HG03060 (cell line): ENCODE results near the gene DENND6A.
"Not testable (repeated sequence)": the region's sequence is repeated elsewhere in the genome, so short reads cannot be mapped to it uniquely, and the experiment has no call there.

Source experiments
- ATAC-seq: cut with Tn5 transposase; IDR thresholded peaks from one replicate; pipeline ENCODE4 v1.9.1; 2021; ENCODE audit warnings: low read depth, moderate number of reproducible peaks; ENCODE audit not compliant: unreplicated experiment

Gene DENND6A

DNA sequence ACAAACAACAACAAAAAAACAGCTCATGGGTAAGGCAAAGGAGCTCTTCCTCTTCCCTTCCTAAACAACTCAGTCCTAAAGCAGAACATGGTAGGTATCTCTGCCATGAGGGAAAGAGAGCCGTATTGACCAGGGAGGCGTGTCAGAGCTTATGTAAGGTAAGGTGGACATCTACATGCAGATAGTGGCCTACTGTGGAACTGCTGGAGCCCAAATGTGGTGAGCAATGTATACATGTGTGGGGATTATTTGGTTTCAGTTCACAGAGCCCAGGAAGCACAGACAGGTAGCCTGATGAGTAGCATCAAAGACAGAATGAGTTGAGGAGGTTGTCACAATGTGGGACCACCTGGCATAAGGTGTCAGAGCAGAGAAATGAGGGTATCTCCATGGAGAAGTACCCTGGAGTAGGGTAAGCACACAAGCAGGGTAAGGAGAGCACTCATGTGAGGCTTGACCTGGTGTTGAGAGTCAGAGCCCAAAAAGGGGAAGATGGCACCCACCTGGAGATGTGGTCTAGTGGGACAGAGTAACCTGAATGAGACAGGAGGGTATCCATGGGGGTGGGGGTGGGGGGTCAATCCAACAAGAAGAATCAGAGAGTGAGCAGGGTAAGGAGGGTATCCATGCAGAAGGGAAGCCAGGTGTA lies 45.5 kb downstream of the DENND6A start:
- ATAC-seq: no peak

DNA sequence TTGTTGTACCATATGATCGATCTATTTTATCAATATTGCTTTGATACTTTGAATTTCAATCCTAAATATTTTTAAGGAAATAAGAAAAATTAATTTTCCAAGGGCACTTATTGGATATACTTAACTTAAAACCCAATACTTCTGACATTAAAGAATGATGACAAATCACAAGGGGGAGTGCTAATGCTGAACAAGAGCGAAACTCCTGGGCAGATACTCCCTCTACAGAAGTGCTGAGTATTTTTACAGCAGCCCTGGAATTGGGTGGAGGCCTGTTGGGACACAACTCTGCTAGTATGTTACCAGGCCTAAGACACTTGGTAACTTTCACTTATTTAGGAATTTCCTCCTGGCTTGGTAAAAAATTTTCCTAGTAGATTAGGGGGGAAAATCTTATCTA lies 46.2 kb downstream of the DENND6A start:
- no peak for ATAC-seq

GRCh38 chr3:57644740-57645139 lies 48.1 kb downstream of the DENND6A start:
- ATAC-seq: no peak

DNA sequence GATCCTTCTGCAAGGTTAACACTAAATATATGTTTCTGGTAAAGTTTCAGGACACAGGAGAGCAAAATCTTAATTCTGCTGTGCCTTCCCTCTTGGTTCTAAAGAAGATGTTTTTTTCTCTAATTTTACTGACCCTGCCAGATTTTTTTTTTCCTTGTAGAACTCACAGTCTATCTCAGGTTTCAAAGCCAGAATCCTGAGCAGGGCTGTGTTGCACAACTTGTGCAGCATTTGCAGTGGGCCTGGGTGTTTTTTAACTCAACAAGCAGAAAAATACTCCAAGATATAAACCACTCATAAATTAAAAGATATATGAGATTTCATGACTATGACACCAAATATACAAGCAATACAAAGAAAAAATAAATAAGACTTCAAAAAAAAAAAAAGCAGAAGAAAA lies 55.5 kb downstream of the DENND6A start:
- no peak for ATAC-seq

DNA sequence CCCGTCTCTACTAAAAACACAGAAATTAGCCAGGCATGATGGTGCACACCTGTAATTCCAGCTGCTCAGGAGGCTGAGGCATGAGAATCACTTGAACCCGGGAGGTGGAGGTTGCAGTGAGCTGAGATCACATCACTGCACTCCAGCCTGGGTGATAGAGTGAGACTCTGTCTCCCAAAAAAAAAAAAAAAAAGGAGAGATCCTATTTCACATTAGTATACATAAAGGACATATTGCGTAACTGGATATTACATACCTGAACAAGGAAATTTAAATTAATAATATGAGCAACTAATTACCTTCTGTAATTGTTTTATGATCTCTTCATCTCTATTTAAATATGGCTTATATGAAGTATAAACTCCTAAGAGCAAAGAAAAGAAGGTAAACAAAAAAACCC lies 58.6 kb downstream of the DENND6A start:
- ATAC-seq: not testable (repeated sequence)

DNA sequence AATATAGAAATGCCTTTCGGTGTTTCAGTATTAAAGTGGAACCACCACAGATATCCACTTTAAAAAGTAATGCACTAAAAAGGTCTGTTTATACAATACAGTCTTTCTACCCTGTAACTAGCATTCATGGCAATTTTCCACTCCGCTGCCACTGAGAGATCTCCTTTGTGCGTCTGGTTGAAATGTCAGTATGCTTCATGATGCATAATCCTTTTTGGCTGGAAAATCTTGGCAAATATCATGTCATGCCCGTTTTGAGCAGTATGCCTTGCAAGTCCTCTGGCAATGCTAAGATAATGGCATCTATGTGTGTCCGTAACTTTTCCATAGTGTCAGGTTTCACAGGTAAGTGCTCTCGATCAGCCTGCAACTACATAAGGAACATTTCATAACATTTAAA lies 64.9 kb downstream of the DENND6A start:
- no peak for ATAC-seq

DNA sequence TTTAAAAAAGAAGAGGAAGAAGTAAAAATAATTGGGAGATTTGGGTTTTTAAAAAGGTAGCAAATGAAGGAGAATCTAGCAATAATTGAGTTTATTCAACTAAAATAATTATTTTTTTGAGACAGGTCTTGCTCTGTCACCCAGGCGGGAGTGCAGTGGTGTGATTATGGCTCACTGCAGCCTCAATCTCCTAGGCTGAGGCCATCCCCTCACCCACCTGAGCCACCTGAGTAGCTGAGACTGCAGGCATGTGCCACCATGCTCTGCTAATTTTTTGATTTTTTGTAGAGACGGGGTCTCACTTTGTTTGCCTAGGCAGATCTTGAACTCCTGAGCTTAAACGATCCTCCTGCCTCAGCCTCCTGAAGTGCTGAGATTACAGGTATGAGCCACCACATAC lies 68.1 kb downstream of the DENND6A start:
- no peak for ATAC-seq

GRCh38 chr3:57622362-57622761 lies 70.5 kb downstream of the DENND6A start:
- no peak for ATAC-seq

DNA sequence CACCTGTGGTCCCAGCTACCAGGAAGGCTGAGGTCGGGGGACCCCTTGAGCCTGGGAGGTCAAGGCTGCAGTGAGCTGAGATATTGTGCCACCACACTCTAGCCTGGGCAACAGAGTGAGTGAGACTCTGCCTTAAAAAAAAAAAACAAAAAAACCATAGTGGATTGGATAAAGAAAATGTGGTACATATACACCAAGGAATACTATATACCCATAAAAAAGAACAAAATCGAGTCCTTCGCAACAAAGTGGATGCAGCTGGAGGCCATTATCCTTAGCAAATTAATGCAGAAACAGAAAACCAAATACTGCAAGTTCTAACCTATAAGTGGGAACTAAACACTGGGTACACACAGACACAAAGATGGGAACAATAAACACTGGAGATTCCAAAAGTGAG lies 75.1 kb downstream of the DENND6A start:
- no peak for ATAC-seq

- ATAC-seq: no peak
These were observed 76.6 kb downstream of the DENND6A start for GRCh38 chr3:57616233-57616632.

DNA sequence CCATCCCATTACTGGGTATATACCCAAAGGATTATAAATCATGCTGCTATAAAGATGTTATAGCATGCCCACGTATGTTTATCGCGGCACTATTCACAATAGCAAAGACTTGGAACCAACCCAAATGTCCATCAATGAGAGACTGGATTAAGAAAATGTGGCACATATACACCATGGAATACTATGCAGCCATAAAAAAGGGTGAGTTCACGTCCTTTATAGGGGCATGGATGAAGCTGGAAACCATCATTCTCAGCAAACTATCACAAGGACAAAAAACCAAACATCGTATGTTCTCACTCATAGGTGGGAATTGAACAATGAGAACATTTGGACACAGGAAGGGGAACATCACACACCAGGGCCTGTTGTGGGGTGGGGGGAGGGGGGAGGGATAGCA lies 81.0 kb downstream of the DENND6A start:
- not testable (repeated sequence) for ATAC-seq

DNA sequence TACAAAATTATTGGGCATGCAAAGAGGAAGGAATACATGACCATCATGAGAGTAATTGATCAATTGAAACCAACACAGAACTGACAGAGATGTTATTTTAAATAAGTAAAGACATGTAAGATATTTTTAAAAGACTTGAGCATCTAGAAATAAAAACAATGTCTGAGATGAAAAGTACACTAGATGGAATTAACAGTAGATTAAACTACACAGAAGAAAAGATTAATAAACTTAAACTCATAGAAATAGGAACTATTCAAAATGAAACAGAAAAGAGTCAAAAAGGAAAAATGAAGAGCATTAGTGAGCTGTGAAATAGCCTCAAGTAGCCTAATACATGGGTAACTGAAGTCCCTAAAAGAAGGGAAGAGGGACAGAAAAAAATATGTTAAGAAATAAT lies 87.2 kb downstream of the DENND6A start:
- no peak for ATAC-seq

DNA sequence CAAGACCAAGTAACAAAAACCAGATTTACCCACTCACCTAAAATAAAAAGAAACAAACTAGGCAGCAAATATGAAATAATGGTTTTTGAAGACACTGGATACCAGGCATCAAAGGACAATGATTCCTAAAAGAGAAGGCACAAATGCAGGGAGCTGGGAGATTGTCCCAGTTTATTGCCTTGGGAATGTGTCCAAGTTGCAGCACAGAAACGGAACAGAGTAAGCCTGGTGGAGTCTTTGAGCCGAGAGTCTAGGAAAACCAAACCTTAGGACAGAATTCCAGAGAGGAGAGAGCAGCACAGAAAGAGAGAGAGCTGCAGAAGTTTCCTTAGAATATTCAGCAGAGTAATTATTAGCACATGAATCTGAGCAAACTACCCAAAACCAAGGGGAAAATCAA lies 87.9 kb downstream of the DENND6A start:
- no peak for ATAC-seq

DNA sequence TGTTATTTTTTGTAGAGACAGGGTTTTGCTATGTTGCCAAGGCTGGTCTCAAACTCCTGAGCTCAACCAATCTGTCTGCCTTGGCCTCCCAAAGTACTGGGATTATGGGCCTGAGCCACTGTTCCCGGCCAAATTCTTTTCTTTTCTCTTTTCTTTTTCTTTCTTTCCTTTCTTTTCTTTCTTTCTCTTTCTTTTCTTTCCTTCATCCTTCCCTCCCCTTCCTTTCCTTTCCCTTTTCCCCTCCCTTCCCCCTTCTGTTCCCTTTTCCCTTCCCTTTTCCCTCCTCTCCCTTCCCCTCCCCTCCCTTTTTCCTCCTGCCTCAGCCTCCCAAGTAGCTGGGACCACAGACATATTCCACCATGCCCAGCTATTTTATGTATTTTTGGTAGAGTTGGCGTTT lies 92.7 kb downstream of the DENND6A start:
- ATAC-seq: no peak

DNA sequence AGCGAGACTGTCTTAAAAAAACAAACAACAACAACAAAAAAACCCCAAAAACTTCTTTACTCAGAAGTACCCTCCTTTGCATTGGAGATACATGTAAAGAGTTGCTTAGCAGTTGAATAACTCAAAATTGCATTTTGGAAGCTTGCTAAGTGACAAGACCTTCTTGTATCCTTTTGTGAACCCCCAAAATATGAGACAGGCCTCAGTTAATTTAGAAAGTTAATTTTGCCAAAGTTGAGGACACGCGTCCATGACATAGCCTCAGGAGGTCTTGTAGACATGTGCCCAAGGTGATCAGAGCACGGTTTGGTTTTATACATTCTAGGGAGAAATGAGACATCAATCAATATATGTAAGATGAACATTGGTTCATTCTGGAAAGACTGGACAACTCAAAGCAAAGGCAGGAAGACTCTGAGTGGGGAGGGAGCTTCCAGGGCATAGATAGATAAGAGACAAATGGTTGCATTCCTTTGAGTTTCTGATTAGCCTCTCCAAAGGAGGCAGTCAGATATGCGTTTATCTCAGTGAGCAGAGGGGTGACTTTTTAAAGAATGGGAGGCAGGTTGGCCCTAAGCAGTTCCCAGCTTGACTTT lies 94.0 kb downstream of the DENND6A start:
- ATAC-seq: no peak

- peak; percentile 95 for ATAC-seq
These were observed 95.6 kb downstream of the DENND6A start, which contains the start of gene ARF4 for GRCh38 chr3:57597127-57597923. TSS of gene ARF4 (minus strand) at chr3:57597344. CDS start at chr3:57597140, 204 bp downstream.

DNA sequence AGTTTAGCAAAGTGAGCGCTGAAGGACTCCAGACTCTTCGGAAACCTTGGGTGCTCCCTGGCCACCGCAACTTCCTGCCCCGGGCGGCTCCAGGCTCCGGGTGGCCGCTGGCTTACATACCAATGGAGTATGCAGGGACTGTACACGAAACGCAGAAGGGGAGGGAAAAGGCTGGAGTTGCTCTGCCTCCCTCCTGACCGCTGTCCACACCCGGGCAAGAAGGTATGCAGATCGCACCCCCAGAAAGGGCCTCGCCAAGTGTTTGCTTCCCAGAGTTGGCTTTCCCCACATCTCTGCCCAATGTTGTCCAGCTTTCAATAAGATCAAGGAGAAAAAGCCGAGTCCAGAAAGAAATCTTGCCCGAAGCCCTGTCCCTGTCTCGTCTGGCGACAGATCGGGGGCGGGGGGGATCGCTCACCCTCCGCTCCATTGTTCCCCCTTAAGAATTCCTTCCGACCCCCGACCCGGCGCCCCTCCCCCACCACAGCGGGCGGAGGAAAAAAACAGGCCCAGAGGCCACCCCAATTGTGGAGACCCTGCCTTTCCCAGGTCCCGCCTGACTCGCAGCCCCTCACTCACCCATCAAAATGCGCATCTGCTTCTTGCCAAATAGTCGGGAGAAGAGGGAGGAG lies 96.3 kb downstream of the DENND6A start:
- no peak for ATAC-seq

DNA sequence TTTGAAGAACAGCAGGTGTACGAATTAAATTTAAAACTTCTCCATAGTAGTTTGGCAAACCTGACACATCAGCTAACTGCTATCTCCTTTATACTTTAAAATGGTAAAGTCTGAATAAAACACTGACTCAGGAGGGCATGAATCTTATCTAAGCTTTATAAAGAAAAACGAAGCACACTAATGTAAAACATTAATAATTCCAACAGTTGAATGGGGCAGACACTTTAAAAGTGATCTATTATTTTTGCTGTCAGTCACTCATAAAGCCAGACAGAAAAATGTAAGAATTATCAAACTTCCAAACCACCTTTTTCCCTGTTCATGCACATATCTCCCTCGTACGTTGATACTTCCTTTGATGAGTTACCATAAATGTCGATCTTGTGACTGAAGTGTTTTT lies 98.3 kb downstream of the DENND6A start:
- ATAC-seq: no peak

GRCh38 chr3:57594144-57594543 lies 98.7 kb downstream of the DENND6A start:
- ATAC-seq: no peak

- no peak for ATAC-seq
These were observed 100.6 kb downstream of the DENND6A start for GRCh38 chr3:57592306-57592705.

GRCh38 chr3:57587905-57588304 lies 105.0 kb downstream of the DENND6A start:
- ATAC-seq: no peak
